Mammary epithelial cell (primary cell): ENCODE results near the gene PRR5.
"Not testable (repeated sequence)": the region's sequence is repeated elsewhere in the genome, so short reads cannot be mapped to it uniquely, and the experiment has no call there.

ENCODE experiments used
- CTCF ChIP-seq, 2 donors: IDR thresholded peaks in 1 of 2; conservative IDR thresholded peaks in 1 of 2; 2 replicates each; pipeline ENCODE4 v1.5.1; 2011 to 2012; ENCODE audit warnings: inconsistent platforms in 2 of 2, low read length in 2 of 2, mild to moderate bottlenecking in 2 of 2, control low read depth in 1 of 2, low read depth in 1 of 2; ENCODE audit not compliant: insufficient read depth in 1 of 2; ENCODE audit errors: extremely low read depth in 1 of 2
- EZH2 ChIP-seq: IDR thresholded peaks from 2 replicates; pipeline ENCODE4 v1.6.1; 2012; ENCODE audit warnings: low read length, inconsistent platforms, borderline replicate concordance

- TF ChIP-seq CTCF (conservative IDR thresholded peaks at IDR 0.05 in 1 of 2, IDR thresholded peaks at IDR 0.05 in 1 of 2; ENCODE audit: extremely low read depth in 1 of 2, insufficient read depth in 1 of 2, low read depth in 1 of 2, low read length in 2 of 2); EZH2: not testable (repeated sequence)
Measured at GRCh38 chr22:44676066-44676440, 26.0 kb upstream of the PRR5 start.
